Fibroblast of lung (primary cell): ENCODE data around the gene CLCN3. TPM values are rescaled to one million over a fixed set of nuclear protein-coding genes. Genes with fewer than 3 reads are reported as not detected.

ENCODE experiments used
- DNase-seq, 2 donors: peaks; one replicate each; pipeline versions ENCODE4 v3.0.0 to v3.0.0-alpha.2; 2010; ENCODE audit warnings: low read depth in 2 of 2
- H2AFZ ChIP-seq: 2 replicates; pipeline ENCODE4 v1.5.1; 2012; ENCODE audit warnings: low read length, control low read depth, inconsistent platforms
- H3K27ac ChIP-seq: 2 replicates; pipeline ENCODE4 v1.5.1; 2011; ENCODE audit warnings: low read length, control low read depth; ENCODE audit not compliant: insufficient read depth
- H3K27me3 ChIP-seq: 2 replicates; pipeline ENCODE4 v1.5.1; 2011; ENCODE audit warnings: mild to moderate bottlenecking, low read length; ENCODE audit not compliant: control insufficient read depth, insufficient read depth
- H3K36me3 ChIP-seq: 2 replicates; pipeline ENCODE4 v1.5.1; 2011; ENCODE audit warnings: low read length; ENCODE audit not compliant: control insufficient read depth, insufficient read depth
- H3K4me1 ChIP-seq: 2 replicates; pipeline ENCODE4 v1.5.1; 2011; ENCODE audit warnings: low read length; ENCODE audit not compliant: control insufficient read depth, insufficient read depth; ENCODE audit errors: extremely low read depth
- H3K4me2 ChIP-seq: 2 replicates; pipeline ENCODE4 v1.5.1; 2011; ENCODE audit warnings: low read length, control low read depth; ENCODE audit not compliant: insufficient read depth; ENCODE audit errors: extremely low read depth
- H3K4me3 ChIP-seq, 4 experiments: fragments of 200-600 bp in 1 of 4; sonication (generic) in 1 of 4; replicated peaks in 1 of 4; 2 replicates each; pipeline ENCODE4 v1.5.1; 2011 to 2016; ENCODE audit warnings: low read length in 4 of 4, low read depth in 3 of 4, mild to moderate bottlenecking in 3 of 4, control low read depth in 2 of 4, inconsistent platforms in 1 of 4, mixed read lengths in 1 of 4; ENCODE audit not compliant: insufficient read depth in 1 of 4; ENCODE audit errors: control extremely low read depth in 1 of 4
- H3K79me2 ChIP-seq: 2 replicates; pipeline ENCODE4 v1.5.1; 2012; ENCODE audit warnings: mild to moderate bottlenecking, low read length, inconsistent platforms; ENCODE audit not compliant: control insufficient read depth, insufficient read depth
- H3K9ac ChIP-seq: 2 replicates; pipeline ENCODE4 v1.5.1; 2011; ENCODE audit warnings: mild to moderate bottlenecking, low read length, control low read depth; ENCODE audit not compliant: insufficient read depth
- H3K9me3 ChIP-seq: 2 replicates; pipeline ENCODE4 v1.5.1; 2012; ENCODE audit warnings: low read depth, low read length; ENCODE audit not compliant: control insufficient read depth, insufficient read depth
- H4K20me1 ChIP-seq: 2 replicates; pipeline ENCODE4 v1.5.1; 2011; ENCODE audit warnings: low read length; ENCODE audit not compliant: control insufficient read depth, insufficient read depth; ENCODE audit errors: extremely low read depth
- EZH2 ChIP-seq: IDR thresholded peaks from 2 replicates; pipeline ENCODE4 v1.5.1; 2012; ENCODE audit warnings: low read length, control low read depth, mild to moderate bottlenecking; ENCODE audit errors: missing control alignments
- polyA plus RNA-seq, 2 donors: library from polyadenylated mRNA; depleted of rRNA in 1 of 2; stranded (reverse) in 1 of 2; unstranded in 1 of 2; fragments of >200 nt; gene quantifications; 2 replicates each; pipeline ENCODE4 v1.2.1, GENCODE V29; 2011 to 2012; ENCODE audit warnings: missing spikeins in 1 of 2
- total RNA-seq: library from RNA; depleted of rRNA; stranded (reverse); fragments of >200 nt; gene quantifications from 2 replicates; pipeline ENCODE4 v1.2.1, GENCODE V29; 2014
- TF ChIP-seq, protein P1 (sequence below), 2 donors: IDR thresholded peaks in 1 of 2; conservative IDR thresholded peaks in 1 of 2; 1 replicate in 1 of 2; 2 replicates in 1 of 2; pipeline ENCODE4 v1.5.1; 2011 to 2012; ENCODE audit warnings: low read length in 2 of 2, control low read depth in 1 of 2, inconsistent platforms in 1 of 2, low read depth in 1 of 2, mild to moderate bottlenecking in 1 of 2

CLCN3 gene
- total and polyA plus RNA-seq, 2 donors (not counting 1 experiment from before 2014, with no cell fraction given), result 51.7 to 92.2 TPM

DNA sequence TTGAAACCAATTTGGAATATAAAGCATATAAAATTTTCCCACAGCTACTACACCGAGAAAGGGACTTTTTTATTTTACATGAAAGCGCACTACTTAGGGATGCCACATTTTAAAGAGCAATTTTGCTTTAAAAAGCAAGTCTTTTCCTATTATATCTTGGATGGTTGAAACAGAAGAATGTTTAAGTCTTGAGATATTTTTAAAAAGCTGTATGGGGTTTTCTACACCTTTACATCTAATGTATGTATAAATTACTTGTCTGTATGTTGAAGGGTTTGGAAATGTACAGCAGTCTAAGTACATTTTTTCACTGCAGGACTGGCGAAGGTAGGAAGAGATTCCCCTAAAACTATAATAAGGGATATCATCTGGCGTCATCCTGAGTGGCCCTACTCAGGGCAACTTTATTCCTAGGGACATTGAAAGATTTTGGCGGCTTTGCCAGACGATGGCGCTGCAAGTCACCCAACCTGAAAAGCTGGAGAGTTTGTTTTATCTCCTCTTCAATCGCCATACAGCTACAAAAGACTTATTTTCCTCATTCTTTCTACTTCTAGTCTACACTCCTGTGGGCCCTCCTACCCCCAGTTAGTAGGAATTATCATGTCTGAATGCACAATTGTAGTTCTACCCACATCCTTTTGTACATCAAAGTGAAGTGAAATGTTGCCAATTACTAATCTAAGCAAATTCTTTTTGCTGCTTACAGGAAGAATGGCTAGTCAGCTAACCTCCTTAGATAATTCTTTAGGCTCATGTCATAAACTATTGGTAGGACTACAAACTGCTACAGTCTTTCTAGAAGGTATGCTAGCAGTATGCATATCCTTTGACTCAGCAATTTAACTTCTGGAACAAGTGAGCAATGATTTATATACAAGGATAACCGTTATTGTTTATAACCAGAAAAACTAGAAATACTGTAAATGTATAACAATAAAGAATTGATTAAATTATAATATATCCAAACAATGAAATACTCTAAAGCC, 7.2 kb upstream of the CLCN3 start:
- Histone ChIP-seq H4K20me1 (no peaks in the 10 kb centered on the region), H3K4me3 (peak overlapping the region; percentile 88 to 100 (median 92)), H3K4me2 (peak overlapping the region; percentile 91), H3K27ac (peak overlapping the region; percentile 100), H3K79me2 (peaks cover 22% of the 10 kb centered on the region), H3K9me3 (no peaks in the 10 kb centered on the region), H3K27me3 (no peaks in the 10 kb centered on the region), H2AFZ (peak overlapping the region; percentile 91), H3K36me3 (no peaks in the 10 kb centered on the region), H3K9ac (peak overlapping the region; percentile 98), H3K4me1 (peaks cover 4% of the 10 kb centered on the region)
- peak; percentile 76 to 83 for DNase-seq
- TF ChIP-seq, protein P1, sequence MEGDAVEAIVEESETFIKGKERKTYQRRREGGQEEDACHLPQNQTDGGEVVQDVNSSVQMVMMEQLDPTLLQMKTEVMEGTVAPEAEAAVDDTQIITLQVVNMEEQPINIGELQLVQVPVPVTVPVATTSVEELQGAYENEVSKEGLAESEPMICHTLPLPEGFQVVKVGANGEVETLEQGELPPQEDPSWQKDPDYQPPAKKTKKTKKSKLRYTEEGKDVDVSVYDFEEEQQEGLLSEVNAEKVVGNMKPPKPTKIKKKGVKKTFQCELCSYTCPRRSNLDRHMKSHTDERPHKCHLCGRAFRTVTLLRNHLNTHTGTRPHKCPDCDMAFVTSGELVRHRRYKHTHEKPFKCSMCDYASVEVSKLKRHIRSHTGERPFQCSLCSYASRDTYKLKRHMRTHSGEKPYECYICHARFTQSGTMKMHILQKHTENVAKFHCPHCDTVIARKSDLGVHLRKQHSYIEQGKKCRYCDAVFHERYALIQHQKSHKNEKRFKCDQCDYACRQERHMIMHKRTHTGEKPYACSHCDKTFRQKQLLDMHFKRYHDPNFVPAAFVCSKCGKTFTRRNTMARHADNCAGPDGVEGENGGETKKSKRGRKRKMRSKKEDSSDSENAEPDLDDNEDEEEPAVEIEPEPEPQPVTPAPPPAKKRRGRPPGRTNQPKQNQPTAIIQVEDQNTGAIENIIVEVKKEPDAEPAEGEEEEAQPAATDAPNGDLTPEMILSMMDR (conservative IDR thresholded peaks at IDR 0.05 in 1 of 2, IDR thresholded peaks at IDR 0.05 in 1 of 2; ENCODE audit: low read depth in 1 of 2, low read length in 2 of 2), result peak; percentile 63 to 76
- TF ChIP-seq EZH2, result no peak

DNA sequence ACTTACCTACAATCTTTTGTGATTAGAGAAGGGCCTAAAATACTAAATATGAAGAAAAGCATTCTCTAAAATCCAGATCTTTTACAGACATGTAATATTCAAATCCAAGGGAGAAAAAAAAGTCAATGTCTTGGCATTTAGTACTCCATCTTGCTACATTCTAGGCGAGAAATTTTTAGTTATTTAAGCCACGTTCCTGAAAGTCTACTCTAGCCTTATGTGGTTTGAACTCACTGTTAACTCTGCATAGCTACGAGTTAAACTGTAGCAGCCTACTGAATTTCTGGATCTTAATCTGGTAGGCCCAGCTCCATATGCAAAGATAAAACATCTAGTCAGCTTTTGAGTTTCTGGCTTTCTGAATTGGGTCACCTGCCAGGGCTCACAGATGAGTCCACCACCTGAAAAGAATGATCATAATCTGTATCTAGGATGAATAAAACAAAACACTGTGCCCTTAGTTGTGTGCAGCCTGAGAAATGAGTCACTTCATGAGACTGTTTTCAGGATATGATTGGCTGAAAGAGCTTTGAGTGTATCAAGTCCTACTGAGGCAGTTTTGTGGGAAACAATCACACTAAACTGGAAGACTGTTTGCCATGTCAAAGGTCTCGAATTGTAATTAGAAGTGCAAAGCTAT, 4.8 kb upstream of the CLCN3 start:
- Histone ChIP-seq H3K79me2 (peaks cover 16% of the 10 kb centered on the region), H3K27ac (no peak overlapping the region), H3K36me3 (no peaks in the 10 kb centered on the region), H3K4me1 (peaks cover 3% of the 10 kb centered on the region), H2AFZ (no peak overlapping the region), H3K9ac (no peak overlapping the region), H3K4me3 (no peak overlapping the region), H3K4me2 (no peak overlapping the region), H4K20me1 (no peaks in the 10 kb centered on the region), H3K27me3 (no peaks in the 10 kb centered on the region), H3K9me3 (no peaks in the 10 kb centered on the region)
- peak in 1 of 2 donors; percentile 62 for DNase-seq
- TF ChIP-seq, protein P1 (conservative IDR thresholded peaks at IDR 0.05 in 1 of 2, IDR thresholded peaks at IDR 0.05 in 1 of 2; ENCODE audit: low read depth in 1 of 2, low read length in 2 of 2), result no peak
- TF ChIP-seq EZH2, result no peak

DNA sequence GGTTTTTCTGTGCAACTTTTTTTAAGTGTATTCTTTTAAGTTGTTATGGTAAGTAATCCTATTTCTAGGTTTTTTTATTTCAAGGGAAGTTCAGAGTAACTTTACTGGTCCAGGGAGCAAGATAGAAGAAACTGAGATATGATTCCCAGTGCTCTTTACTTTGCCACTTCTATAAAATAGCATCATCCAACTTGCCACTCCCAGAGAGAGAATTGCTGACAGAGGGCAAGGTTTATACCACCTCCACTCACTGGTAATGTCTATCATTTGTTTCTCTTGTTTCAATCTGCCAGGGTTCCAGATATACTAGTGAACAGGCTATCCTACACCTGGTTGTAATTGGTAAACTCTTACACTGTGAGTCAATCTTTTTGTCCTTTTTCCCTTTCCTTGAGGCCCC, 3.5 kb upstream of the CLCN3 start:
- Histone ChIP-seq H3K9me3 (no peaks in the 10 kb centered on the region), H3K9ac (no peak overlapping the region), H3K4me2 (no peak overlapping the region), H3K4me3 (no peak overlapping the region), H3K27ac (no peak overlapping the region), H3K36me3 (no peaks in the 10 kb centered on the region), H3K27me3 (no peaks in the 10 kb centered on the region), H4K20me1 (no peaks in the 10 kb centered on the region), H3K4me1 (peaks cover 2% of the 10 kb centered on the region), H2AFZ (no peak overlapping the region), H3K79me2 (peaks cover 12% of the 10 kb centered on the region)
- TF ChIP-seq, protein P1 (conservative IDR thresholded peaks at IDR 0.05 in 1 of 2, IDR thresholded peaks at IDR 0.05 in 1 of 2; ENCODE audit: low read depth in 1 of 2, low read length in 2 of 2), result no peak
- no peak for TF ChIP-seq EZH2
- DNase-seq, result no peak
